Type B pancreatic cell (in vitro differentiated cells): ENCODE results near the gene UBR7. TPM values are rescaled to one million over a fixed set of nuclear protein-coding genes. Genes with fewer than 3 reads are reported as not detected.
"Not testable (repeated sequence)": the region's sequence is repeated elsewhere in the genome, so short reads cannot be mapped to it uniquely, and the experiment has no call there.

Source experiments
- DNase-seq: peaks from one replicate; pipeline ENCODE4 v3.0.0; 2021; ENCODE audit warnings: mixed read lengths; ENCODE audit not compliant: unreplicated experiment; ENCODE audit errors: extremely low spot score
- H3K27ac Mint-ChIP-seq: 2 replicates; pipeline ENCODE4 v1.8.0; 2021; ENCODE audit warnings: mild to moderate bottlenecking, mixed read lengths
- H3K27me3 Mint-ChIP-seq: 2 replicates; pipeline ENCODE4 v1.8.0; 2021; ENCODE audit warnings: mixed read lengths
- H3K36me3 Mint-ChIP-seq: 2 replicates; pipeline ENCODE4 v1.8.0; 2021; ENCODE audit warnings: mixed read lengths
- H3K4me1 Mint-ChIP-seq: one replicate; pipeline ENCODE4 v1.8.0; 2021; ENCODE audit warnings: mixed read lengths; ENCODE audit not compliant: unreplicated experiment
- H3K4me3 Mint-ChIP-seq: 2 replicates; pipeline ENCODE4 v1.8.0; 2021; ENCODE audit warnings: mild to moderate bottlenecking, mixed read lengths
- H3K9me3 Mint-ChIP-seq: 2 replicates; pipeline ENCODE4 v1.8.0; 2021; ENCODE audit warnings: mixed read lengths
- CTCF ChIP-seq: fragments of 200-600 bp; sonication (generic); conservative IDR thresholded peaks from 2 replicates; pipeline ENCODE4 v1.5.0; 2021; ENCODE audit warnings: antibody characterized with exemption, mild to moderate bottlenecking
- total RNA-seq: library from RNA; stranded (reverse); gene quantifications from 2 replicates; pipeline ENCODE4 v1.2.1, GENCODE V29; 2021; ENCODE audit warnings: low replicate concordance

Gene UBR7
- total RNA-seq, 1 donor from 2014 or later: 21.7 TPM

GRCh38 chr14:93231129-93231979 is 24.3 kb downstream of the UBR7 start:
- Mint-ChIP-seq H3K27ac (no peak overlapping the region), H3K27me3 (no peaks in the 10 kb centered on the region), H3K4me3 (no peak overlapping the region), H3K36me3 (peaks cover 14% of the 10 kb centered on the region), H3K4me1 (no peaks in the 10 kb centered on the region), H3K9me3 (no peaks in the 10 kb centered on the region)
- TF ChIP-seq CTCF: no peak
- DNase-seq: no peak

GRCh38 chr14:93232159-93232558 is 25.1 kb downstream of the UBR7 start:
- Mint-ChIP-seq H3K4me1 (no peaks in the 10 kb centered on the region), H3K27me3 (no peaks in the 10 kb centered on the region), H3K27ac (no peak overlapping the region), H3K4me3 (no peak overlapping the region), H3K36me3 (peaks cover 9% of the 10 kb centered on the region), H3K9me3 (no peaks in the 10 kb centered on the region)
- no peak for DNase-seq
- TF ChIP-seq CTCF: no peak

- H3K4me3 Mint-ChIP-seq, DNase-seq, H3K36me3 Mint-ChIP-seq, H3K27me3 Mint-ChIP-seq, H3K27ac Mint-ChIP-seq, H3K9me3 Mint-ChIP-seq, H3K4me1 Mint-ChIP-seq: not testable (repeated sequence)
These were observed 26.0 kb downstream of the UBR7 start for GRCh38 chr14:93233078-93233477.

- no peaks in the 10 kb centered on the region for H3K36me3 Mint-ChIP-seq
- no peak overlapping the region for H3K4me3 Mint-ChIP-seq
- H3K9me3 Mint-ChIP-seq: no peaks in the 10 kb centered on the region
- no peaks in the 10 kb centered on the region for H3K27me3 Mint-ChIP-seq
- no peak for DNase-seq
- peak overlapping the region; percentile 46 for H3K27ac Mint-ChIP-seq
- H3K4me1 Mint-ChIP-seq: no peaks in the 10 kb centered on the region
- TF ChIP-seq CTCF: no peak
These were observed 27.7 kb downstream of the UBR7 start for GRCh38 chr14:93234798-93235197.

GRCh38 chr14:93239869-93240677 is 33.0 kb downstream of the UBR7 start:
- Mint-ChIP-seq H3K9me3 (no peaks in the 10 kb centered on the region), H3K36me3 (peaks cover 10% of the 10 kb centered on the region), H3K4me3 (no peak overlapping the region), H3K27ac (no peak overlapping the region), H3K4me1 (no peaks in the 10 kb centered on the region), H3K27me3 (no peaks in the 10 kb centered on the region)
- no peak for TF ChIP-seq CTCF
- DNase-seq: no peak

GRCh38 chr14:93240678-93241000 is 33.6 kb downstream of the UBR7 start:
- Mint-ChIP-seq H3K27me3 (no peaks in the 10 kb centered on the region), H3K27ac (no peak overlapping the region), H3K9me3 (no peaks in the 10 kb centered on the region), H3K4me3 (no peak overlapping the region), H3K4me1 (no peaks in the 10 kb centered on the region), H3K36me3 (peaks cover 16% of the 10 kb centered on the region)
- no peak for DNase-seq
- no peak for TF ChIP-seq CTCF
